K562 (cell line): ENCODE data around the gene CRELD2. TPM values are rescaled to one million over a fixed set of nuclear protein-coding genes. Genes with fewer than 3 reads are reported as not detected.

Experiments
- ATAC-seq: fragments of 200-7000 bp; cut with Tn5 transposase; 3 replicates; pipeline ENCODE4 v1.9.1; 2020; ENCODE audit warnings: moderate library complexity
- BruUV-seq: library from RNA; stranded (reverse); fragments of 400-500 nt; replicated peaks from 2 replicates; lab custom pipeline; 2021; lab: Mats Ljungman, UMichigan
- CTCF ChIA-PET: fragments of 300-600 bp; formaldehyde crosslinking; extraction: SDS; loops from one replicate; lab custom pipeline; 2021; ENCODE audit warnings: low intra/inter-chr PET ratio; lab: Yijun Ruan, JAX
- POLR2A ChIA-PET: fragments of 300-600, 350-650 bp; sonication (Branson Sonifier 250); formaldehyde crosslinking; extraction: SDS; loops from one replicate; lab custom pipeline; 2021; ENCODE audit warnings: antibody characterized with exemption, inconsistent platforms; lab: Yijun Ruan, JAX
- DNase-seq, 4 experiments: peaks; one replicate each; pipeline versions ENCODE4 v3.0.0 to v3.0.0-alpha.2; 2011 to 2018; ENCODE audit warnings: low spot score in 3 of 4, mixed read lengths in 3 of 4; ENCODE audit errors: extremely low read depth in 1 of 4
- FAIRE-seq: peaks from 2 replicates; lab custom pipeline; 2011; peaks lifted over from hg19 to GRCh38; lab: Jason Lieb, UNC
- H2AFZ ChIP-seq: 2 replicates; pipeline ENCODE4 v1.6.0; 2011; ENCODE audit warnings: low read depth, low read length, control low read depth, inconsistent platforms
- H3K27ac ChIP-seq: fragments of 200-600 bp; 3 replicates; pipeline ENCODE4 v1.8.0; 2011; ENCODE audit warnings: low read depth, mild to moderate bottlenecking, control low read depth, inconsistent platforms, low read length, moderate library complexity, mixed read lengths; ENCODE audit errors: extremely low read depth
- H3K27me3 ChIP-seq, 2 experiments: fragments of 300-600 bp in 1 of 2; 2 replicates in 1 of 2; 3 replicates in 1 of 2; pipeline versions ENCODE4 v1.6.0 to v1.8.0; 2011; ENCODE audit warnings: inconsistent platforms in 2 of 2, low read length in 2 of 2, mild to moderate bottlenecking in 1 of 2, mixed read lengths in 1 of 2, moderate library complexity in 1 of 2; ENCODE audit not compliant: control insufficient read depth in 2 of 2, insufficient read depth in 2 of 2
- H3K36me3 ChIP-seq: fragments of 300-600 bp; 3 replicates; pipeline ENCODE4 v1.8.0; 2011; ENCODE audit warnings: mild to moderate bottlenecking, low read length, inconsistent platforms; ENCODE audit not compliant: control insufficient read depth, insufficient read depth
- H3K4me1 ChIP-seq, 2 experiments: fragments of 200-600 bp in 1 of 2; replicated peaks in 1 of 2; 2 replicates in 1 of 2; 3 replicates in 1 of 2; pipeline versions ENCODE4 v1.5.1 to v1.8.0; 2011; ENCODE audit warnings: inconsistent platforms in 2 of 2, low read length in 2 of 2, mild to moderate bottlenecking in 1 of 2, mixed read lengths in 1 of 2, moderate library complexity in 1 of 2; ENCODE audit not compliant: control insufficient read depth in 2 of 2, insufficient read depth in 2 of 2
- H3K4me2 ChIP-seq: 2 replicates; pipeline ENCODE4 v1.6.1; 2011; ENCODE audit warnings: low read length, control low read depth, inconsistent platforms, mixed read lengths; ENCODE audit not compliant: insufficient read depth
- H3K4me3 ChIP-seq: fragments of 200-600 bp; sonication (generic), shearing (Covaris generic); 2 replicates; pipeline ENCODE4 v1.5.1; 2016; ENCODE audit warnings: control low read depth, inconsistent platforms
- H3K79me2 ChIP-seq: fragments of 200-600 bp; 3 replicates; pipeline ENCODE4 v1.8.0; 2011; ENCODE audit warnings: low read length, inconsistent platforms; ENCODE audit not compliant: control insufficient read depth, insufficient read depth
- H3K9ac ChIP-seq, 2 experiments: 2 replicates each; pipeline versions ENCODE4 v1.6.0 to v1.6.1; 2011; ENCODE audit warnings: low read depth in 2 of 2, low read length in 2 of 2, control low read depth in 1 of 2, inconsistent platforms in 1 of 2, mild to moderate bottlenecking in 1 of 2, mixed read lengths in 1 of 2; ENCODE audit not compliant: insufficient read depth in 1 of 2
- H3K9me1 ChIP-seq: one replicate; pipeline ENCODE4 v1.6.0; 2011; ENCODE audit warnings: inconsistent platforms, mild to moderate bottlenecking, low read length, moderate library complexity; ENCODE audit not compliant: control insufficient read depth, insufficient read depth
- H3K9me3 ChIP-seq: replicated peaks from 2 replicates; pipeline ENCODE4 v1.5.1; 2011; ENCODE audit warnings: low read depth, low read length, inconsistent platforms; ENCODE audit not compliant: control insufficient read depth, insufficient read depth
- H4K20me1 ChIP-seq: replicated peaks from 2 replicates; pipeline ENCODE4 v1.6.1; 2011; ENCODE audit warnings: low read length, inconsistent platforms, mixed read lengths; ENCODE audit not compliant: control insufficient read depth, insufficient read depth
- BRD9 ChIP-seq: fragments of 450-650 bp; IDR thresholded peaks from 2 replicates; pipeline ENCODE4 v1.6.1; 2018; ENCODE audit warnings: low read depth; ENCODE audit not compliant: partially characterized antibody
- COPS2 ChIP-seq: fragments of 450-650 bp; conservative IDR thresholded peaks from 2 replicates; pipeline ENCODE4 v1.6.1; 2016; ENCODE audit warnings: mild to moderate bottlenecking, moderate library complexity
- KAT7 ChIP-seq: sonication (generic); formaldehyde crosslinking; IDR thresholded peaks from 2 replicates; pipeline ENCODE4 v1.8.0; 2022; ENCODE audit warnings: missing genetic modification reagents, mild to moderate bottlenecking, borderline replicate concordance
- KLF6 ChIP-seq: fragments of 250-450 bp; sonication (Bioruptor Pico); IDR thresholded peaks from 2 replicates; pipeline ENCODE4 v1.4.0; 2020; ENCODE audit warnings: mild to moderate bottlenecking, moderate library complexity, borderline replicate concordance
- NR2F6 ChIP-seq: fragments of 450-650 bp; formaldehyde crosslinking; IDR thresholded peaks from 2 replicates; pipeline ENCODE4 v1.4.0; 2020; ENCODE audit warnings: mild to moderate bottlenecking
- RCOR1 ChIP-seq, 2 experiments: IDR thresholded peaks; 2 replicates each; pipeline ENCODE4 v1.6.1; 2012; ENCODE audit warnings: low read depth in 2 of 2, low read length in 2 of 2, borderline replicate concordance in 1 of 2, improper control_type of control experiment in 1 of 2
- SRSF3 ChIP-seq: fragments of 200-400 bp; formaldehyde crosslinking; IDR thresholded peaks from 2 replicates; pipeline ENCODE4 v1.6.1; 2016; ENCODE audit warnings: mild to moderate bottlenecking, low read length, moderate library complexity; ENCODE audit not compliant: insufficient read depth
- ZKSCAN8 ChIP-seq: fragments of 200-800 bp; sonication (Bioruptor generic); IDR thresholded peaks from 2 replicates; pipeline ENCODE4 v1.6.1; 2016; ENCODE audit warnings: missing genetic modification characterization, missing compliant biosample characterization
- WGBS: fragments of 100-300 bp; shearing (Covaris generic); methylation state at CpG from one replicate; pipeline ENCODE4 v1.1.6; 2016; ENCODE audit warnings: low coverage, mixed read lengths; ENCODE audit not compliant: insufficient coverage; ENCODE audit errors: missing lambda C conversion rate; 5-methylcytosine and 5-hydroxymethylcytosine counted together
- in situ Hi-C: fragments of 300-500 bp; cut with MboI; formaldehyde crosslinking; loops from 4 replicates; pipeline ENCODE4 v1.15.0; 2018; ENCODE audit warnings: inconsistent platforms, mixed read lengths
- intact Hi-C: fragments of 100-400 bp; cut with micrococcal nuclease; formaldehyde crosslinking; loops from 2 replicates; pipeline ENCODE4 v1.14.2; 2022
- polyA plus RNA-seq, 8 experiments: library from polyadenylated mRNA; depleted of rRNA in 4 of 8; stranded (reverse) in 5 of 8; unstranded in 3 of 8; fragments of >200 nt; fragmentation: Nextera tagmentation in 2 of 8; fragmentation: Illumina TruSeq in 1 of 8; extraction: Ambion mirVana in 2 of 8; extraction: Trizol in 1 of 8; gene quantifications; 2 replicates each; pipeline versions ENCODE4 v1.2.1 to v1.2.3, GENCODE V29; 2011 to 2014; ENCODE audit warnings: inconsistent platforms in 1 of 8, missing spikeins in 1 of 8
- total RNA-seq, 7 experiments: library from RNA; depleted of rRNA in 6 of 7; stranded (reverse); fragments of >200 nt in 6 of 7; fragmentation: Illumina TruSeq in 2 of 7; extraction: Trizol in 2 of 7; gene quantifications; 2 replicates each; pipeline versions ENCODE4 v1.2.1 to v1.2.3, GENCODE V29; 2011 to 2021; ENCODE audit warnings: low replicate concordance in 1 of 7
- TF ChIP-seq, protein P1 (sequence below): fragments of 450-650 bp; formaldehyde crosslinking; IDR thresholded peaks from 2 replicates; pipeline ENCODE4 v1.4.0; 2020; ENCODE audit warnings: mild to moderate bottlenecking, moderate library complexity

Gene CRELD2
- total and polyA plus RNA-seq, 9 of the 15 experiments (the other 6 are each of a cell fraction or from before 2014, with no cell fraction given): 0.96 to 25.3 (median 8.8) TPM

DNA sequence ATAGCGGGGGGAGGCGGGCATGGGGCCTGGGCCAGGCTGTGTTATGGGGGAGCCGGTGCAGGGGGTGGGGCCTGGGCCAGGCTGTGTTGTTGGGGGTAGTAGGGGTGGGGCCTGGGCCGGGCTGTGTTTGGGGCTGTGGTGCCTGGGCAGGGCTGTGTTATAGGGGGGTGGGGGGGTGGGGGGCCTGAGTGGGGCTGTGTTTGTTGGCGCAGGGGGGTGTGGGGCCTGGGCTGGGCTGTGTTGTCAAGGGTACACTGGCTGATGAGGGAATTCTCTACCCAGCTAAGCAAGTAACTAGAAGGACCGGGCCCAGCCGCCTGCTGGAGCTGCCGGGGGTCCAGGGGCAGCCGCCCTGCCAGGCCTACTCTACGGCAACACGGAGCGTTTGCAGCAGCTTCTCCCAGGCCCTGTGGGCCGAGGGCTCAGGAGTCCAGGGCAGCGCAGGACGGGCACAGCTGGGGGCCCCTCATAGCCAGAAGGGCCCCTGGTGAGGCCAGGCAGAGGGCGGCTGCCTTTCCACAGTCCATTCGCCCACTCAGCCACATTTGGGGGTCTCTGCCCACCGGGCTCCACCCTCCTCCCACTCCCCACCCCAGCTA is 32.1 kb downstream of the CRELD2 start:
- Histone ChIP-seq H3K9me3 (no peaks in the 10 kb centered on the region), H3K4me3 (no peak overlapping the region), H2AFZ (no peak overlapping the region), H3K4me1 (peaks cover 5 to 93% of the 10 kb centered on the region in 2 experiments; a peak in 3 of 5 replicates), H3K9me1 (no peaks in the 10 kb centered on the region), H3K36me3 (no peaks in the 10 kb centered on the region), H3K4me2 (no peak overlapping the region), H3K9ac (peak overlapping the region in 1 of 2 experiments; percentile 35; a peak in 2 of 4 replicates), H3K27ac (no peak overlapping the region), H4K20me1 (no peaks in the 10 kb centered on the region), H3K27me3 (no peaks in the 10 kb centered on the region), H3K79me2 (no peaks in the 10 kb centered on the region)
- DNase-seq (no peak), FAIRE-seq (no peak), ATAC-seq (no peak)
- TF ChIP-seq SRSF3: no peak
- no peak for TF ChIP-seq BRD9
- TF ChIP-seq KLF6 (CRISPR knock-in tag): no peak
- TF ChIP-seq COPS2: no peak
- no peak for TF ChIP-seq ZKSCAN8 (CRISPR knock-in tag)
- no peak for TF ChIP-seq KAT7
- no peak for TF ChIP-seq NR2F6
- TF ChIP-seq, protein P1, sequence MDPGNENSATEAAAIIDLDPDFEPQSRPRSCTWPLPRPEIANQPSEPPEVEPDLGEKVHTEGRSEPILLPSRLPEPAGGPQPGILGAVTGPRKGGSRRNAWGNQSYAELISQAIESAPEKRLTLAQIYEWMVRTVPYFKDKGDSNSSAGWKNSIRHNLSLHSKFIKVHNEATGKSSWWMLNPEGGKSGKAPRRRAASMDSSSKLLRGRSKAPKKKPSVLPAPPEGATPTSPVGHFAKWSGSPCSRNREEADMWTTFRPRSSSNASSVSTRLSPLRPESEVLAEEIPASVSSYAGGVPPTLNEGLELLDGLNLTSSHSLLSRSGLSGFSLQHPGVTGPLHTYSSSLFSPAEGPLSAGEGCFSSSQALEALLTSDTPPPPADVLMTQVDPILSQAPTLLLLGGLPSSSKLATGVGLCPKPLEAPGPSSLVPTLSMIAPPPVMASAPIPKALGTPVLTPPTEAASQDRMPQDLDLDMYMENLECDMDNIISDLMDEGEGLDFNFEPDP (CRISPR knock-in tag): no peak
- TF ChIP-seq RCOR1 (IDR thresholded peaks at IDR 0.05; ENCODE audit: borderline replicate concordance in 1 of 2, low read depth in 2 of 2, low read length in 2 of 2): no peak
- intact Hi-C loops (no loop called here), in situ Hi-C loops (no loop called here)
- BruUV-seq: no TSS peak
- CTCF ChIA-PET: no interaction called here
- POLR2A ChIA-PET: no interaction called here
- 100% methylated on average over 2 of the region's 18 CpGs for WGBS
